Stomach smooth muscle (tissue), 2 donors: ENCODE data around the gene ANKIB1.

Experiments
- H3K27ac ChIP-seq: one replicate; pipeline ENCODE4 v1.7.0; 2013; ENCODE audit warnings: mild to moderate bottlenecking, low read length, inconsistent platforms
- H3K27me3 ChIP-seq, 2 donors: one replicate each; pipeline ENCODE4 v1.7.0; 2013; ENCODE audit warnings: low read length in 2 of 2; ENCODE audit not compliant: insufficient read depth in 2 of 2, control insufficient read depth in 1 of 2
- H3K36me3 ChIP-seq, 2 donors: one replicate each; pipeline ENCODE4 v1.7.0; 2013; ENCODE audit warnings: low read length in 2 of 2; ENCODE audit not compliant: control insufficient read depth in 2 of 2, insufficient read depth in 2 of 2
- H3K4me1 ChIP-seq: one replicate; pipeline ENCODE4 v1.7.0; 2013; ENCODE audit warnings: low read length; ENCODE audit not compliant: control insufficient read depth, insufficient read depth
- H3K4me3 ChIP-seq, 2 donors: one replicate each; pipeline ENCODE4 v1.7.0; 2013; ENCODE audit warnings: low read length in 2 of 2
- H3K9ac ChIP-seq, 2 donors: one replicate each; pipeline ENCODE4 v1.7.0; 2013; ENCODE audit warnings: low read length in 2 of 2, mild to moderate bottlenecking in 1 of 2
- H3K9me3 ChIP-seq, 2 donors: one replicate each; pipeline ENCODE4 v1.7.0; 2013; ENCODE audit warnings: low read length in 2 of 2; ENCODE audit not compliant: control insufficient read depth in 2 of 2
- donor health status: healthy.
- donor health status: Pancreatic carcinoma.

Gene ANKIB1

GRCh38 chr7:92325858-92326257, 80.1 kb downstream of the ANKIB1 start:
- Histone ChIP-seq H3K9me3 (no peaks in the 10 kb centered on the region), H3K36me3 (no peaks in the 10 kb centered on the region), H3K9ac (no peak overlapping the region), H3K4me3 (no peak overlapping the region), H3K4me1 (no peaks in the 10 kb centered on the region), H3K27me3 (no peaks in the 10 kb centered on the region), H3K27ac (no peak overlapping the region)

DNA sequence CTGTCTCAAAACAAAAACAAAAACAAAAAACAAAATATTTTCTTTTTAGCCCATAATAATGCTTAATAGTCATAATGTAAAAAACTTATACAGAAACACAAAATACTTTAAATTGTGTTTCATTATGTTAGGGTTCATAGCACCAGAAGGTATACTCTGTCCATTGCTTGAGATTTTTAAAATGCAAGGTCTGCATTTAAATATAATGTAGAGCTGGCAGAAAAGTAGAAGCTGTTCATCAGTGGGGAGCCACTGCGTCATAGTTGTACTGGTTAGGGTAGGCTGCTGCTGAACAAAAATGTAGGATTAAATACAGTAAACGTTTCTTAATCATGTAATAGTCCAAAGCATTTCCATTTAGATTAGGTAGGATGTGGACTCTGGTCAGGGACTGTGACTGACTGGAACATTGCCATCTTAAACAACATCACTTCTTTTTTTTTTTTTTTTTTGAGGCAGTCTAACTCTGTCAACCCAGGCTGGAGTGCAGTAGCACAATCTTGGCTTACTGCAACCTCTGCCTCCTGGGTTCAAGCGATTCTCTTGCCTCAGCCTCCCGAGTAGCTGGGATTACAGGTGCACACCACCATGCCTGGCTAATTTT, 85.2 kb downstream of the ANKIB1 start:
- peaks cover 0 to 4% of the 10 kb centered on the region in 2 donors for H3K9me3 ChIP-seq
- H3K36me3 ChIP-seq, result no peaks in the 10 kb centered on the region
- no peaks in the 10 kb centered on the region for H3K27me3 ChIP-seq
- no peak overlapping the region for H3K4me3 ChIP-seq
- H3K4me1 ChIP-seq, result no peaks in the 10 kb centered on the region
- H3K9ac ChIP-seq, result no peak overlapping the region
- H3K27ac ChIP-seq, result no peak overlapping the region

DNA sequence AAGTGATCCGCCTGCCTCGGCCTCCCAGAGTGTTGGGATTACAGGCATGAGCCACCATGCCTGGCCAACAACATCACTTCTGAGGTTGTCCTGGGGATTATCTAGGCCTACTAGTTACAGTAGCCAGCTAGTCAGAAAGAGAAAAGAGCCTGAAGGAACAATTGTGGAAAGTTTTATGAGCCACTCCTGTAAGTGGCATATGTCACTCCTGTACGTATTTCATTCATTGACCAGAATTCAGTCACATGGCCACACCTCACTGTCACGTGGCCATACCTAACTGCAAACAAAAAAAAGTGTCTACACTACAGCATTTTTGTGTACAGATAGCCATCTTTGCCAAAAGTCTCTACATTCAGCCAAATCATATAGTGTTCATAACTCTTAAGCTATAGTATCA, 85.7 kb downstream of the ANKIB1 start:
- Histone ChIP-seq H3K4me3 (no peak overlapping the region), H3K36me3 (no peaks in the 10 kb centered on the region), H3K27ac (no peak overlapping the region), H3K4me1 (no peaks in the 10 kb centered on the region), H3K9me3 (peaks cover 0 to 4% of the 10 kb centered on the region in 2 donors), H3K27me3 (no peaks in the 10 kb centered on the region), H3K9ac (no peak overlapping the region)

GRCh38 chr7:92332782-92333181, 87.0 kb downstream of the ANKIB1 start:
- Histone ChIP-seq H3K9ac (no peak overlapping the region), H3K27me3 (no peaks in the 10 kb centered on the region), H3K27ac (no peak overlapping the region), H3K4me3 (no peak overlapping the region), H3K4me1 (no peaks in the 10 kb centered on the region), H3K36me3 (no peaks in the 10 kb centered on the region), H3K9me3 (peaks cover 0 to 4% of the 10 kb centered on the region in 2 donors)

- Histone ChIP-seq H3K27me3 (no peaks in the 10 kb centered on the region), H3K4me3 (no peak overlapping the region), H3K9ac (no peak overlapping the region), H3K27ac (no peak overlapping the region), H3K9me3 (peaks cover 0 to 4% of the 10 kb centered on the region in 2 donors), H3K4me1 (no peaks in the 10 kb centered on the region), H3K36me3 (no peaks in the 10 kb centered on the region)
Observed at GRCh38 chr7:92333866-92334265, 88.1 kb downstream of the ANKIB1 start.

DNA sequence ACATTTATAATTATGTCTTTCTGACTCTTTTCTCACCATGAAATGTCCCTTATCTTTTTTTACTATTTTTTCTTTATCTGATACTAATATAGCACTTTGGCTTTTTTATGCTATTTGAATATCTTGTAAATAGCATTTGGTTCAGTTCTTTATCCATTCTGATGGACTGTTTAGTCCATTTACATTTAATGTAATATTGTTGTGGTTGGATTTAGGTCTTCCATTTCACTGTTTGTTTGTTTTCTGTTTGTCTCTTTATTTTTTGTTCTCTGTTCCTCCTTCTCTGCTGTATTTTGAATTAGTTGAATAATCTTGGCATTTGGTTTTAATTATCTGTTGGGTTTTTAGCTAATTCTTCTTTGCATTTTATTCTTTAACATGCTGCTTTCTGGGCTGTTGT, 89.8 kb downstream of the ANKIB1 start:
- H3K9me3 ChIP-seq, result peaks cover 0 to 4% of the 10 kb centered on the region in 2 donors
- no peaks in the 10 kb centered on the region for H3K36me3 ChIP-seq

GRCh38 chr7:92336662-92337340, 91.0 kb downstream of the ANKIB1 start:
- H3K4me3 ChIP-seq, result no peak overlapping the region
- peaks cover 0 to 4% of the 10 kb centered on the region in 2 donors for H3K9me3 ChIP-seq
- H3K9ac ChIP-seq, result no peak overlapping the region
- H3K36me3 ChIP-seq, result no peaks in the 10 kb centered on the region
- H3K27me3 ChIP-seq, result no peaks in the 10 kb centered on the region
- no peaks in the 10 kb centered on the region for H3K4me1 ChIP-seq
- no peak overlapping the region for H3K27ac ChIP-seq

More for the DNA sequence above, 89.8 kb downstream of the ANKIB1 start:
- Histone ChIP-seq H3K27ac (no peak overlapping the region), H3K27me3 (no peaks in the 10 kb centered on the region), H3K4me3 (no peak overlapping the region), H3K4me1 (no peaks in the 10 kb centered on the region), H3K9ac (no peak overlapping the region)

- Histone ChIP-seq H3K27me3 (no peaks in the 10 kb centered on the region), H3K9me3 (peaks cover 0 to 4% of the 10 kb centered on the region in 2 donors), H3K27ac (no peak overlapping the region), H3K4me3 (no peak overlapping the region), H3K36me3 (no peaks in the 10 kb centered on the region), H3K9ac (no peak overlapping the region), H3K4me1 (no peaks in the 10 kb centered on the region)
Observed at GRCh38 chr7:92340016-92340415, 94.2 kb downstream of the ANKIB1 start.

GRCh38 chr7:92343714-92344113, 97.9 kb downstream of the ANKIB1 start:
- H3K4me1 ChIP-seq, result no peaks in the 10 kb centered on the region
- no peaks in the 10 kb centered on the region for H3K27me3 ChIP-seq
- no peak overlapping the region for H3K4me3 ChIP-seq
- no peaks in the 10 kb centered on the region for H3K36me3 ChIP-seq
- no peak overlapping the region for H3K27ac ChIP-seq
- H3K9ac ChIP-seq, result no peak overlapping the region
- H3K9me3 ChIP-seq, result no peaks in the 10 kb centered on the region

DNA sequence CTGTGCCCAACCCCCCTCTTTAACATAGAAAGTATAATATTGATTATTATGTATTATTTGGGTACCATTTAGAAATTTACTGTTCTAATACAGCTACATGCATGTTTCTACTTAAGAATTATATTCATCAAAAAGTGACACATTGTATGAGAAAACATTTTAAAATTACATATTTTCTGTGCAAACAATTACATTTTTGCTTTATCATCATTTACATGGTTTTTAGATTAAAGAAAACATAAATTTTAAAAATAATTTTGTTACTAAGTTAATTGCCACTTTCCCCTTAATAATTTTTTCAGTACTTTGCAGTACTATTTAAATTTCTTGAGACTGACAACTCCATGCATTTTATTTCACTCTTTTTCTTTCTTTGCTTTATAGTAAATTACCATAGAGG, 106.2 kb downstream of the ANKIB1 start:
- no peaks in the 10 kb centered on the region for H3K4me1 ChIP-seq
- H3K27me3 ChIP-seq, result no peaks in the 10 kb centered on the region
- no peaks in the 10 kb centered on the region for H3K9me3 ChIP-seq
- no peak overlapping the region for H3K4me3 ChIP-seq
- peaks cover 4 to 8% of the 10 kb centered on the region in 2 donors for H3K36me3 ChIP-seq
- no peak overlapping the region for H3K27ac ChIP-seq
- H3K9ac ChIP-seq, result no peak overlapping the region

DNA sequence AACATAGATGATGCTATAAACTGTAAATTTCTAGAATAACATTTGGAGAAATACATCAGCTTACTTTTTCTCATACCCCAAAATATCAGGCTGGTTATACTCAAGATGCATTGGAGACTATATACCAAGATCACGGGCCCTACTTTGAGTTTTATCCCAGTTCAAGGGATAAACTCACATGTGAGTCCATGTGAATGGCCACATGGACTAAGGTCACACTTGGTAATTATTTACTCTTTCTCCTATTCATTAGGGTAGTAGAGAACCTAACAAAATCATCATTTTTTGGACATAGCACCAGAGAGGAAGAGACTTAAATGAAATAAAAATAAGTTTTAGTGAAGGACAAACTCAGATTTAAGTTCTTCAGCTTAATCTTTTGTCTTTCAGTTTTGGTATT, 108.4 kb downstream of the ANKIB1 start:
- no peak overlapping the region for H3K27ac ChIP-seq
- no peaks in the 10 kb centered on the region for H3K9me3 ChIP-seq
- H3K4me3 ChIP-seq, result no peak overlapping the region
- no peaks in the 10 kb centered on the region for H3K4me1 ChIP-seq
- H3K27me3 ChIP-seq, result no peaks in the 10 kb centered on the region
- H3K9ac ChIP-seq, result no peak overlapping the region
- H3K36me3 ChIP-seq, result peaks cover 4 to 8% of the 10 kb centered on the region in 2 donors
